Stimulated activated CD8-positive, alpha-beta memory T cell treated with anti-CD3 and anti-CD28 coated beads, Interleukin-7, amount 100 ng/mL, for 48 hours (primary cell): ENCODE data around the gene TP53.

Source experiments
- DNase-seq, 2 donors: peaks; one replicate each; pipeline ENCODE4 v3.0.0-alpha.2; 2020; ENCODE audit warnings: low read depth in 1 of 2; ENCODE audit errors: extremely low read depth in 1 of 2

Gene TP53

DNA sequence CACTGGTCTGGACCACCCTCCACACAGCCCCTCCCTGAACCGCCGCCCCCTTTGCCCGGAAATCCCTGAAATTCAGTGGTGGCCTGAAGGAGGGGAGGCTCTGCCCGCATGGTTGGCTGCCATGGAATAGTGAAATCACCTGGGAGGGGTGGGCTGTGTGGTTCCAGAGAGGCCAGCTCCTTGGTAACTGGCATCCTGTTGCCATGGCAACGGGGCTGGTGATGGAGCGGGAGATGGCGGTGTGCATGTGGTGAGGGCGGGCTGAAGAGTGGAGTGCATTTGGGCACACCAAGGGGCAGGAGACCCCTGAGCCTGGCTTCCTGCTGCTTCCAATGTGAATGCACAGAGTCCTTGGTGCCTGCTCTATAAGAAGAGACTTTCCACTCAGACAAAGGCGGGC is 20.2 kb upstream of the TP53 start:
- DNase-seq = no peak

DNA sequence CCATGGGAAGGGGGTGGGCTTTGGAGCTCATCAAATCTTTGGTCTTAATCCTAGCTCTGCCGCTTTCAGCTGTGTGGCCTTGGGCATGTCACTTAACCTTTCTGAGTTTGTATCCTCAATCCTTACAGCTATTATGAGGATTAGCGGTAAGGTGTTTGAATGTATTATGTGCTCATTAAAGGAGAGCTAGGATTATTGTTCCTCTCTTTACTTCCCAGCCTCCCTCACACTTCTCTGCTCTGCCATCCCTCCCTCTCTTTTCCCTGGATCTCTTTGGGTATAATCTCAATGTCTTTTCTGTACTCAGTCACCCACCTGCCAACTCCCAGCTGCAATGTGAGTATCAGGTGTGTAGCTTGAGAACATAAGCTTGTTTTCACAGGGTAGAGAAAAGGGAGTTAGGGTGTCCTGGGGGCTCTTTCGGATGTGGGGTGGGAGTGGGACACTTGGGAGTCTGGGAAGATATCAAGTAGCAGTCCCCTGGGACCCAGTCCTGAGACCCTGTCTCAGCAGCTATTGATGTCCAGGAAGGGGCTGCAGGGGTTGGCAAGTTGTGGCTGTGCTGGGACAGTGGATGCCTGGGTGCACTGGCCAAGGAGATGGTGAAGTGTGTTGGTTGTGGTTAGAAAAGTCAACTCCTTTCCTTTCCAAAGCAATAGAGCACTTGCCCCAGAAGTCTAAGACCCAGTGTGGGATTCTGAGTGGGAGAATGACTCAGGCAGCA is 19.5 kb upstream of the TP53 start:
- no peak for DNase-seq

DNA sequence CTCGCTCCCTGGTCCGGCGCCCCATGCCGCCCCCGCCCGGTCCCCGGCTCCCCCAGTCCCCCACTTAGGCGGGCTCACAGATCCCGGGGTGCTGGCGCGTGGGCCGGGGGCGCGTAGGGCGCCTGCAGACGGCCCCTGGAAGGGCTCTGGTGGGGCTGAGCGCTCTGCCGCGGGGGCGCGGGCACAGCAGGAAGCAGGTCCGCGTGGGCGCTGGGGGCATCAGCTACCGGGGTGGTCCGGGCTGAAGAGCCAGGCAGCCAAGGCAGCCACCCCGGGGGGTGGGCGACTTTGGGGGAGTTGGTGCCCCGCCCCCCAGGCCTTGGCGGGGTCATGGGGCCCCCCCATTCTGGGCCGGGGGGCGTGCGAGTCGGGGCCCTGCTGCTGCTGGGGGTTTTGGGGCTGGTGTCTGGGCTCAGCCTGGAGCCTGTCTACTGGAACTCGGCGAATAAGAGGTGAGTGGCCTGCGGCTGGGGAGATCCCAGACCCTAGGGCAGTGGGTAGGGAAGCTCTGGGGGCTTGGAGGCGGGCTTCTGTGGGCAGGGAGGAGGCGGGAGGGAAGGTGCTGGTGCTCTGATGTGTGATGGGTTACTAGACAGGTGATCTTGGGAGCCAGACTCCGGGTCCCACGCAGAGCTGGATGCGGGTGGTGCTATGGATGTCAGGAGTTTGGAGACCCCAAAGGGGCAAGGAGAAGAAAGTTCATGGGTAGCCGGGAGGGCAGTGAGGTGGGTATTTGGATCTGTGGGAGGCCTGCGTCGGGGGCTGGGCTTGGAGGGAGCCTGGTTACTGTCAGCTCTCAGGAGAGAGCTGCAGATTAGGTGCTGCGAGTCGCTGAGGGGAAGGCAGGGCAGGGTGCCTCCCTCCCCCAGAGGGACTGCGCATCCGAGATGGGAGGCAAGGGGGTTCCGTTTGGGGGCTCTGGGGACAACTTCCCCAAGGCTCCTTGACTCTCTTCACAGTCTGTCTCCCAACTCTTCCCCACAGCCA is 18.3 kb upstream of the TP53 start:
- DNase-seq = no peak

DNA sequence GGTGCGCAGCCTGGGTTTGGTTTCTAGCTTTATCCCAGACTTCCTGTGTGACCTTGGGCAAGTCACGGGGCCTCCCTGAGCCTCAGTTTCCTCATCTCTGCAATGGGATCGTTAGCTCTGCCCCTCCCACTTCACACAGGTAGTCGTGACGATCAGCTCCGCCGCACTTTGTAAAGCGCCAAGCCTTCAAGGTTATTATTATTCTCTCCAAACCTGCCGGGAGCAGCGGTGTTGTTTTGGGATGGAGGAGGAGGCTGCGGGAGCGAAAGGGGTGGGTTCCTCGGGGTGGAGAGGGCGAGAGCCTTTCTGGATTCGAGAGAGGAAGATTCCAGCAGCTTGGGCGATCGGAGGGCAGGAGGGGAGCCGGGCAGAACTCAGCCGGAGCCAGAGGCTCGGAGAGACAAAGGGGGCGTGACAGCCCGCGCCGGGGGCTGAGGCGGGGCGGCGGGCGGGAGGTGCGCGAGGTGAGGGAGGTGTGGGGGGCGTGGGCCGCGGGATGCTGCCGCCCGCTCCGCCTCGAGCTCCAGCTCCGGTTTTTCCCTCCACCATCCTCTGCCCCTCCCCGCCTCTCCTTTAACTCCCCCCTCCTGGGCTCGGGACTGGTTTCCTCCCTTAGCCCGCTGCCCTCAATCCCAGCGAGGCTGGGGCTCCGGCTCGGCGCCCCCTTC is 17.4 kb upstream of the TP53 start, which contains the start of gene EFNB3:
TSS of gene EFNB3 (plus strand) at position 602 of the 668 bp plus-strand sequence. CDS start 397 bp downstream, outside the sequence.
- DNase-seq = no peak

DNA sequence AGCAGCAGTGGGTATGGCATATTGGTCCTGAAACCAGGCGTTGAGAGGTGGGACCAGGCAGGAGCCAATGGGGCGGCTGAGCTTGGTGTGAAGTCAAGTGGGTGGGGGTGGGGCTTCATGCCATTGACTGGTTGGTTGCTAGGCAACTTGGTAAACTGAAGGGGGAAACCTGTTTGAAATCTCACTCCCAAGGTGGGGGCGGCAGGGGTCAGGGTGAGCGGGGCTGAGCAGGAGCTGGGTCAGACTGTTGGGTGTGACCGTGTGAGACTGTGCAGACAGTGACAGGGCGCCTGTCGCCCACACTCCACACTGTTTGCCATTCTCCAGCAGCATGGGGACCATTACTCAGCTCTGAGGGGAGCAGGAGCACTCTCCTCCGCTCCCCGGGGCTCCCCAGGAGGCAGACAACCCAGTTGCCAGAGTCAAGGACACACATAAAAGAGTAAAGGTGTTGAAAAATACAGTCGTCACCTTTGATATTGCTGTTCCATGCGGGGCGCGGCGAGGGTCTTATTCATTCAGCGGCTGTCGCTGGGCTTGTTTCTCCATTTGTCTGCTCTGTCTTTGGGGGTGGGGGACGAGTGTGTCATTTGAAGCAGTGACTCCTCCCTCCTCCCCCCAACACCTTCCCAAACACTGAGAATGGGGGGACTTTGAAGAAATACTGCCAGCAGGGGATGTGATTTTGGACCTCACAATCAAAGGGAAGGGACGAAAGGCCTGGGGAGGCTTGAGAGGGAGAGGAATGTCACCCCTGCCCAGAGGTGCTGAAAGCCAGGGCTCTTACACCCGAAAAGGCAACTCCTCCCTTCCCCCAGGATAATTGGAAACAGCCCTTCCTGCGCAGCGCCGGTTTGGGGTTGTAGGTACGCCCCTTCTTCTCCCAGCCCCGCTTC is 16.5 kb upstream of the TP53 start:
- DNase-seq = no peak

GRCh38 chr17:7702776-7703175 is 15.5 kb upstream of the TP53 start:
- no peak for DNase-seq

DNA sequence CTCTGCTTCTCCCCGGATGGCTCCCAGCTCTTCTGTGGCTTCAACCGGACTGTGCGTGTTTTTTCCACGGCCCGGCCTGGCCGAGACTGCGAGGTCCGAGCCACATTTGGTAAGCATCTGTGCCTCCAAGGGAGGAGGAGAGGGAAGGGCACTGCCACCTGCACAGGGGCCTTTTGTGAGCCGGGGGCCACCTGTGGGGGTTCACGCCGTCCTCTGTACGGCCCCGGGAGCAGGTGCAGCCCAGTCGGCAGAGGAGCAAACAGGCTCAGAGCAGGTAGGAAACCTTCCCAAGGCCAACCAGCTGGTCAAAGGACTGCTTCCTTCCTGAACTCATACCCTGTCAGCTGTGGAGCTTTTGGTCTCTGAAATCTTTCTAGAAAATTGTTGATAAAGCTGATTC is 14.4 kb upstream of the TP53 start:
- no peak for DNase-seq

GRCh38 chr17:7700510-7700909 is 13.2 kb upstream of the TP53 start:
- DNase-seq = no peak

DNA sequence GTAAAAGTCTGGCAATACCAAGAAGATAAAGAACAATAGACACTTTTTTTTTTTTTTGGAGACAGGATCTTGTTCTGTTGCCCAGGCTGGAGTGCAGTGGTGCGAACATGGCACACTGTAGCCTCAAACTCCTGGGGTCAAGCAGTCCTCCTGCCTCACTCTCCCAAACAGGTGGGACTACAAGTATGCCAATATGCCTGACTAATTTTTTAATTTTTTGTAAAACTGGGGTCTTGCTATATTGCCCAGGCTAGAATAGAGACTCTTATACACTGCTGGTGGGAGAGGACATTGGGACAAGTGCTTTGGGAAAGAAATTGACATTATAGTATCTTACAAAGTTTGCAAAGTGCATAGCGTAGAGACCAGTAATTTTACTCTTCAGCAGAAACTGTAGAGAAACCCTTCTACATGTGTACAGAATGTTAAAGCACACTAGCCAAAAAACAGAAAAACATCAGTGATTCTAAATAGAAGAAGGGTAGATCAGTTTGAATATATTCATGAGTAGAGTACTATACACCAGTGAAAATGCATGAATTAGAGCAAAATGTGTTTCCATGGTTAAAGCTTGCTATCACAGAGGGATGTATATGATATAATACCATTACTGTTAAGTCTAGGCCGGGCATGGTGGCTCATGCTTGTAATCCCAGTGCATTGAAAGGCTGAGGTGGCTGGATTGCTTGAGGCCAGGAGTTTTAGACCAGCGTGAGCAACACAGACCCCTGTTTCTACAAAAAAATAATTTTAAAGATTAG is 10.7 kb upstream of the TP53 start:
- no peak for DNase-seq

- DNase-seq = no peak
Observed at GRCh38 chr17:7695586-7695985, 8.3 kb upstream of the TP53 start.

DNA sequence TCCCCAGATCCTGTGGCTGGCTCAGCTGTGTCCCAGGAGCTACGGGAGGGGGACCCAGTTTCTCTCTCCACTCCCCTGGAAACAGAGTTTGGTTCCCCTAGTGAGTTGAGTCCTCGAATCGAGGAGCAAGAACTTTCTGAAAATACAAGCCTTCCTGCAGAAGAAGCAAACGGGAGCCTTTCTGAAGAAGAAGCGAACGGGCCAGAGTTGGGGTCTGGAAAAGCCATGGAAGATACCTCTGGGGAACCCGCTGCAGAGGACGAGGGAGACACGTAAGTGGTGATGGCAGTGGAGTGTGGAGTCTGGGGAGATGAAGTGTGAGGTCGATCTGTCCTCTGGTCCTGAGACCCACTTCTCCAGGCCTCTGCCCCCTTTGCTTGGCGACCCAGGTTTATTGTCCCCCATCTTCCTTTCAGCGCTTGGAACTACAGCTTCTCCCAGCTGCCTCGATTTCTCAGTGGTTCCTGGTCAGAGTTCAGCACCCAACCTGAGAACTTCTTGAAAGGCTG is 1.6 kb upstream of the TP53 start:
- no peak for DNase-seq

GRCh38 chr17:7687908-7688807 is 868 bp upstream of the TP53 start, which contains the start of gene WRAP53:
WRAP53 (plus strand) TSS chr17:7688477; CDS start chr17:7688649, 172 bp downstream.
- DNase-seq = peak; percentile 83 to 95

GRCh38 chr17:7686222-7687071 is 843 bp downstream of the TP53 start:
- peak; percentile 50 to 72 for DNase-seq

GRCh38 chr17:7685533-7686221 is 1.6 kb downstream of the TP53 start:
- peak; percentile 73 to 85 for DNase-seq

DNA sequence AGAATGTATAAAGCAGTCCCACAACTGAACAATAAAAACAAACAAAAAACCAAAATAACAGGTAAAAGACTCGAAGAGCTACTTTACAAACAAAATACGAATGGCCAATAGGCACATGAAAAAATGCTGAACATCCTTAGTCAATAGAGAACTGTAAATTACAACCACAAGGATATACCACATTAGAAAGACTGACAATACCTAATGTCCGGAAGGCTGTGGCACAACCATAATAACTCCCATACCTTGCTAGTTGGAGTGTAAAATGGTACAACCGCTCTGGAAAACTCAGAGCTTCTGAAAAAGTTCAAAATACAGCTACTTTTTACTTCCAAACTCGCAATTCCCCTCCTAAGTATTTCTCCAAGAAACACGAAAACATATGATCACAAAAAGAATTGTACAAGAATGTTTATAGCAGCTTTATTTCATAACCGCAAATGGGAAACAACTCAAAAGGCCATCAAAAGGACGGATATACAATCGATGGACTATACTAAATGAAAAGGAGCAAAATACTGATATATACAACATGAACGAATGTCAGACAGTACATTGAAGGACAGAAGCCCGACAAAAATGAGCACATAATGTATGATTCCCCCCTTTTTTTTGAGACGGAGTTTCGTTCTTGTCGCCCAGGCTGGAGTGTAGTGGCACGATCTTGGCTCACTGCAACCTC is 2.3 kb downstream of the TP53 start:
- no peak for DNase-seq

DNA sequence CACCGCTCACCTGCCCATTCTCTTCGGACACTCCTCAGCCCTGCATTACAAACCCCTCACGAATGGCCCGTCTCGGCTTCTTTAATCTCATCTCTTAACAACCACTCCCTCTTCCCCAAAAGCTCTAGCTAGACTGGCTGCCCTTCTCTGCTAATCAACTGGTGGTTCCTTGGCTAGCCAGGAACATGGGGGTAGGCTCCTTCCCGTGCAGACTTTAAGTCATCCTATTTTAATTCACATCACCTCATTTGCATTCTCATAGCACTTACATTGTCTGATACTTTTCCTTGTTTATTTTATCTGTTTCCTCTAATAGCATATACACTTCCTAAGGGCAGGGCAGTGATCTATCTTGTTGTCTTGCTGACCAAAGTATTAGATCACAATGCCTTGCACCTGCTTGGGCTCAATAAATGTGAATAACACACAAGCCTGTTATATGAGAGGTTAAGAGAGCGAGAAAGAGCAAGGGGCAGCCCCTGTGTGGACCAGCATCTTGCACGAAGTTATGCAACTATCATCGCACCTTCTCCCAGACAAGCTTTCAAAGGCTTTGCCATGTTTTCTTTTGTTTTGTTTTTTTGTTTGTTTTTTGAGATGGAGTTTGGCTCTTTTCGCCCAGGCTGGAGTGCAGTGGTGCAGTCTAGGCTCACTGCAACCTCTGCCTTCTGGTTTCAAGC is 9.8 kb downstream of the TP53 start:
- no peak for DNase-seq
